Stimulated activated CD8-positive, alpha-beta memory T cell treated with anti-CD3 and anti-CD28 coated beads, Interleukin-15, amount 100 ng/mL, for 24 hours (primary cell): Measurements from ENCODE around the gene PPP1R3A.

Source experiments
- DNase-seq: peaks from one replicate; pipeline ENCODE4 v3.0.0-alpha.2; 2020; ENCODE audit warnings: low read depth

The PPP1R3A gene

GRCh38 chr7:113883096-113883495, 35.7 kb downstream of the PPP1R3A start:
- no peak for DNase-seq

GRCh38 chr7:113880559-113880958, 38.2 kb downstream of the PPP1R3A start:
- DNase-seq: no peak

GRCh38 chr7:113878394-113878992, 40.3 kb downstream of the PPP1R3A start:
- DNase-seq: no peak

- no peak for DNase-seq
These were observed 43.6 kb downstream of the PPP1R3A start for GRCh38 chr7:113875224-113875623.

GRCh38 chr7:113873554-113874151, 45.2 kb downstream of the PPP1R3A start:
- DNase-seq: no peak

- no peak for DNase-seq
These were observed 45.8 kb downstream of the PPP1R3A start for GRCh38 chr7:113872981-113873380.

- DNase-seq: no peak
These were observed 51.5 kb downstream of the PPP1R3A start for GRCh38 chr7:113867325-113867724.

- DNase-seq: no peak
These were observed 62.8 kb downstream of the PPP1R3A start for GRCh38 chr7:113856010-113856409.

GRCh38 chr7:113840954-113841353, 77.9 kb downstream of the PPP1R3A start:
- DNase-seq: no peak

- no peak for DNase-seq
These were observed 83.4 kb downstream of the PPP1R3A start for GRCh38 chr7:113835367-113835766.

- DNase-seq: no peak
These were observed 86.5 kb downstream of the PPP1R3A start for GRCh38 chr7:113832196-113832745.

- DNase-seq: no peak
These were observed 87.3 kb downstream of the PPP1R3A start for GRCh38 chr7:113831556-113831955.

- DNase-seq: no peak
These were observed 90.2 kb downstream of the PPP1R3A start for GRCh38 chr7:113828581-113828980.
